Neural cell (in vitro differentiated cells): ENCODE measurements around the gene STAM2. TPM values are rescaled to one million over a fixed set of nuclear protein-coding genes. Genes with fewer than 3 reads are reported as not detected.

Experiments
- H2AFZ ChIP-seq: fragments of 200-600, 300-800 bp; sonication (generic), shearing (Covaris generic); 2 replicates; pipeline ENCODE4 v1.6.0; 2014; ENCODE audit warnings: low read depth, mild to moderate bottlenecking, antibody characterized with exemption, low read length, moderate library complexity
- H3F3A ChIP-seq: fragments of 200-600 bp; shearing (Covaris generic); 2 replicates; pipeline ENCODE4 v1.6.1; 2016; ENCODE audit warnings: mild to moderate bottlenecking, moderate library complexity, mixed read lengths, antibody characterized with exemption, low read length; ENCODE audit not compliant: insufficient read depth, poor library complexity, severe bottlenecking
- H3K27ac ChIP-seq: fragments of 200-600, 300-800 bp; sonication (generic), shearing (Covaris generic); 2 replicates; pipeline ENCODE4 v1.5.1; 2014; ENCODE audit warnings: mild to moderate bottlenecking, low read length, moderate library complexity
- H3K27me3 ChIP-seq: fragments of 300-800, 200-600 bp; sonication (generic), shearing (Covaris generic); 2 replicates; pipeline ENCODE4 v1.6.0; 2014; ENCODE audit warnings: mild to moderate bottlenecking, low read depth, low read length, moderate library complexity; ENCODE audit not compliant: insufficient read depth
- H3K36me3 ChIP-seq: fragments of 300-800, 200-600 bp; sonication (generic), shearing (Covaris generic); 2 replicates; pipeline ENCODE4 v1.5.1; 2014; ENCODE audit warnings: mild to moderate bottlenecking, antibody characterized with exemption, low read length, moderate library complexity; ENCODE audit not compliant: insufficient read depth
- H3K4me2 ChIP-seq: fragments of 300-800, 200-600 bp; sonication (generic), shearing (Covaris generic); 2 replicates; pipeline ENCODE4 v1.6.0; 2014; ENCODE audit warnings: mild to moderate bottlenecking, low read length
- H3K4me3 ChIP-seq: fragments of 300-800, 200-600 bp; sonication (generic), shearing (Covaris generic); 2 replicates; pipeline ENCODE4 v1.5.1; 2014; ENCODE audit warnings: mild to moderate bottlenecking, low read length, moderate library complexity
- H3K79me2 ChIP-seq: fragments of 200-600 bp; shearing (Covaris generic); replicated peaks from 2 replicates; pipeline ENCODE4 v1.6.0; 2014; ENCODE audit warnings: mild to moderate bottlenecking, low read length, moderate library complexity; ENCODE audit not compliant: insufficient read depth
- H3K9ac ChIP-seq: fragments of 300-800, 200-600 bp; sonication (generic), shearing (Covaris generic); 2 replicates; pipeline ENCODE4 v1.6.1; 2016; ENCODE audit warnings: mild to moderate bottlenecking, low read length, mixed read lengths
- H3K9me2 ChIP-seq: fragments of 200-600 bp; shearing (Covaris generic); 2 replicates; pipeline ENCODE4 v1.6.1; 2016; ENCODE audit warnings: mild to moderate bottlenecking, low read length, mixed read lengths; ENCODE audit not compliant: insufficient read depth
- H3K9me3 ChIP-seq: fragments of 200-600, 300-800 bp; sonication (generic), shearing (Covaris generic); 2 replicates; pipeline ENCODE4 v1.6.1; 2016; ENCODE audit warnings: mild to moderate bottlenecking, mixed run types, low read length, moderate library complexity, mixed read lengths
- H4K20me1 ChIP-seq: fragments of 200-600 bp; shearing (Covaris generic); 2 replicates; pipeline ENCODE4 v1.6.1; 2016; ENCODE audit warnings: mild to moderate bottlenecking, mixed run types; ENCODE audit not compliant: insufficient read depth
- EP300 ChIP-seq: fragments of 450-650 bp; conservative IDR thresholded peaks from 2 replicates; pipeline ENCODE4 v1.6.1; 2014; ENCODE audit warnings: antibody characterized with exemption, mild to moderate bottlenecking, moderate library complexity; ENCODE audit not compliant: poor library complexity, severe bottlenecking
- EZH2 ChIP-seq: fragments of 200-600, 300-800 bp; shearing (Covaris generic), sonication (generic); IDR thresholded peaks from 2 replicates; pipeline ENCODE4 v1.6.1; 2014; ENCODE audit warnings: antibody characterized with exemption, low read length, borderline replicate concordance, mild to moderate bottlenecking; ENCODE audit not compliant: insufficient read depth, poor library complexity, severe bottlenecking
- MXI1 ChIP-seq: fragments of 450-650 bp; conservative IDR thresholded peaks from 2 replicates; pipeline ENCODE4 v1.6.1; 2014; ENCODE audit warnings: antibody characterized with exemption, mild to moderate bottlenecking; ENCODE audit not compliant: poor library complexity, severe bottlenecking
- POLR2AphosphoS5 ChIP-seq: IDR thresholded peaks from 2 replicates; pipeline ENCODE4 v1.6.1; 2012
- RAD21 ChIP-seq: fragments of 450-650 bp; conservative IDR thresholded peaks from 2 replicates; pipeline ENCODE4 v1.6.1; 2014; ENCODE audit warnings: antibody characterized with exemption, mild to moderate bottlenecking, moderate library complexity
- SMC3 ChIP-seq: fragments of 450-650 bp; conservative IDR thresholded peaks from 2 replicates; pipeline ENCODE4 v1.6.1; 2014; ENCODE audit warnings: antibody characterized with exemption, mild to moderate bottlenecking, moderate library complexity; ENCODE audit not compliant: poor library complexity
- TAF1 ChIP-seq: IDR thresholded peaks from 2 replicates; pipeline ENCODE4 v1.6.1; 2012; ENCODE audit warnings: low read depth
- polyA plus RNA-seq: library from polyadenylated mRNA; depleted of rRNA; stranded (reverse); fragments of >200 nt; gene quantifications from 2 replicates; pipeline ENCODE4 v1.2.3, GENCODE V29; 2014
- TF ChIP-seq, protein P1 (sequence below): fragments of 450-650 bp; IDR thresholded peaks from 2 replicates; pipeline ENCODE4 v1.5.1; 2014; ENCODE audit warnings: antibody characterized with exemption, mild to moderate bottlenecking, moderate library complexity; ENCODE audit not compliant: poor library complexity, severe bottlenecking
- TF ChIP-seq, protein P2 (sequence below): IDR thresholded peaks from 2 replicates; pipeline ENCODE4 v1.6.1; 2012; ENCODE audit warnings: borderline replicate concordance

The STAM2 gene
- polyA plus RNA-seq, 1 donor from 2014 or later = 47.5 TPM

DNA sequence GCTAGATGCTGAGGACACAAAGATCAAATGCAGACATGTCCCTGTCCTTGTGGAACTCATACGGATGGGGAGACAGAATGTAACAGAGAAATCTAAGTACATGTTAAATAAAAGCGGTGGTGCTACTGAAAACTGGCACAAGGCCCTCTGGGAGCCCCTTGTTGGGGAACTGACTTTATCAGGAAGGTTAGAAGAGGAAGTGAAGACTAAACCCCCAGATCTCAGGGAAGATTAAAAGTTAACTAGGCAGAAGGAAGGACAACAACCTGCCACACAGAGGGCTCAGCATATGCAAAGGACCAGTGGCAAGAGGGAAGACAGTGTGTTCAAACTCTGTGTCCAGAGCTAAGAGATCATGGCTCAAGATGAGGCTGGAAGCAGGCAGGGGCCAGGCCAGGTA is 81.5 kb downstream of the STAM2 start:
- TF ChIP-seq, protein P1, sequence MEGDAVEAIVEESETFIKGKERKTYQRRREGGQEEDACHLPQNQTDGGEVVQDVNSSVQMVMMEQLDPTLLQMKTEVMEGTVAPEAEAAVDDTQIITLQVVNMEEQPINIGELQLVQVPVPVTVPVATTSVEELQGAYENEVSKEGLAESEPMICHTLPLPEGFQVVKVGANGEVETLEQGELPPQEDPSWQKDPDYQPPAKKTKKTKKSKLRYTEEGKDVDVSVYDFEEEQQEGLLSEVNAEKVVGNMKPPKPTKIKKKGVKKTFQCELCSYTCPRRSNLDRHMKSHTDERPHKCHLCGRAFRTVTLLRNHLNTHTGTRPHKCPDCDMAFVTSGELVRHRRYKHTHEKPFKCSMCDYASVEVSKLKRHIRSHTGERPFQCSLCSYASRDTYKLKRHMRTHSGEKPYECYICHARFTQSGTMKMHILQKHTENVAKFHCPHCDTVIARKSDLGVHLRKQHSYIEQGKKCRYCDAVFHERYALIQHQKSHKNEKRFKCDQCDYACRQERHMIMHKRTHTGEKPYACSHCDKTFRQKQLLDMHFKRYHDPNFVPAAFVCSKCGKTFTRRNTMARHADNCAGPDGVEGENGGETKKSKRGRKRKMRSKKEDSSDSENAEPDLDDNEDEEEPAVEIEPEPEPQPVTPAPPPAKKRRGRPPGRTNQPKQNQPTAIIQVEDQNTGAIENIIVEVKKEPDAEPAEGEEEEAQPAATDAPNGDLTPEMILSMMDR = no peak
- TF ChIP-seq, protein P2, sequence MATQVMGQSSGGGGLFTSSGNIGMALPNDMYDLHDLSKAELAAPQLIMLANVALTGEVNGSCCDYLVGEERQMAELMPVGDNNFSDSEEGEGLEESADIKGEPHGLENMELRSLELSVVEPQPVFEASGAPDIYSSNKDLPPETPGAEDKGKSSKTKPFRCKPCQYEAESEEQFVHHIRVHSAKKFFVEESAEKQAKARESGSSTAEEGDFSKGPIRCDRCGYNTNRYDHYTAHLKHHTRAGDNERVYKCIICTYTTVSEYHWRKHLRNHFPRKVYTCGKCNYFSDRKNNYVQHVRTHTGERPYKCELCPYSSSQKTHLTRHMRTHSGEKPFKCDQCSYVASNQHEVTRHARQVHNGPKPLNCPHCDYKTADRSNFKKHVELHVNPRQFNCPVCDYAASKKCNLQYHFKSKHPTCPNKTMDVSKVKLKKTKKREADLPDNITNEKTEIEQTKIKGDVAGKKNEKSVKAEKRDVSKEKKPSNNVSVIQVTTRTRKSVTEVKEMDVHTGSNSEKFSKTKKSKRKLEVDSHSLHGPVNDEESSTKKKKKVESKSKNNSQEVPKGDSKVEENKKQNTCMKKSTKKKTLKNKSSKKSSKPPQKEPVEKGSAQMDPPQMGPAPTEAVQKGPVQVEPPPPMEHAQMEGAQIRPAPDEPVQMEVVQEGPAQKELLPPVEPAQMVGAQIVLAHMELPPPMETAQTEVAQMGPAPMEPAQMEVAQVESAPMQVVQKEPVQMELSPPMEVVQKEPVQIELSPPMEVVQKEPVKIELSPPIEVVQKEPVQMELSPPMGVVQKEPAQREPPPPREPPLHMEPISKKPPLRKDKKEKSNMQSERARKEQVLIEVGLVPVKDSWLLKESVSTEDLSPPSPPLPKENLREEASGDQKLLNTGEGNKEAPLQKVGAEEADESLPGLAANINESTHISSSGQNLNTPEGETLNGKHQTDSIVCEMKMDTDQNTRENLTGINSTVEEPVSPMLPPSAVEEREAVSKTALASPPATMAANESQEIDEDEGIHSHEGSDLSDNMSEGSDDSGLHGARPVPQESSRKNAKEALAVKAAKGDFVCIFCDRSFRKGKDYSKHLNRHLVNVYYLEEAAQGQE = no peak
- TF ChIP-seq POLR2AphosphoS5 (no peak), SMC3 (no peak), EP300 (no peak), TAF1 (no peak), MXI1 (no peak), RAD21 (no peak), EZH2 (no peak)
- no peaks in the 10 kb centered on the region for H3K9me2 ChIP-seq
- H3K27me3 ChIP-seq = peaks cover 19% of the 10 kb centered on the region
- no peak overlapping the region for H3K27ac ChIP-seq
- H3K9me3 ChIP-seq = no peaks in the 10 kb centered on the region
- no peak overlapping the region for H2AFZ ChIP-seq
- H3F3A ChIP-seq = no peaks in the 10 kb centered on the region
- H3K9ac ChIP-seq = no peak overlapping the region
- no peaks in the 10 kb centered on the region for H4K20me1 ChIP-seq
- no peaks in the 10 kb centered on the region for H3K36me3 ChIP-seq
- H3K79me2 ChIP-seq = no peaks in the 10 kb centered on the region
- no peak overlapping the region for H3K4me3 ChIP-seq
- H3K4me2 ChIP-seq = no peak overlapping the region

DNA sequence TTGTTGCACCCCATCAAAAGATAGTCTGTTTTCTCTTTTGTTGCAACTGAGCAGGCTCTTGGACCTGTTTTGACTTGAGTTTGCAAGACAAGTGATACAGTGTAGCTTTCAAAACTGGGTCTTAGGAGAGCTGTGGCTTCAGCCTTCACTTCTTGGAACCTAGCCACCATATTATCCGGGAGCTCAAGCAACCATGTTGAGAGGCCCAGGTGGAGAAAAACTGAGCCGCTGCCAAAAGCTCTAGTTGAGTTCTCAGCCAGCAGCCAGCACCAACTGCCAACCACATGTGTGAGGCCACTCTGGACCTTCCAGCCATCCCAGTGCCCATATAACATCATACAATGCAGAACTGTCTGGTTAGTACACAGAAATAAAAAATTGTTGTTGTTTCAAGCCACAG is 82.1 kb downstream of the STAM2 start:
- TF ChIP-seq MXI1 (no peak), POLR2AphosphoS5 (no peak), RAD21 (no peak), TAF1 (no peak), EP300 (no peak), EZH2 (no peak), SMC3 (no peak)
- TF ChIP-seq, protein P1 = no peak
- TF ChIP-seq, protein P2 = no peak
- H3K27me3 ChIP-seq = peaks cover 13% of the 10 kb centered on the region

More for the DNA sequence above, 82.1 kb downstream of the STAM2 start:
- Histone ChIP-seq H3K9ac (no peak overlapping the region), H3K9me2 (no peaks in the 10 kb centered on the region), H3K79me2 (no peaks in the 10 kb centered on the region), H3K27ac (no peak overlapping the region), H3K9me3 (no peaks in the 10 kb centered on the region), H2AFZ (no peak overlapping the region), H3K4me2 (no peak overlapping the region), H3K36me3 (no peaks in the 10 kb centered on the region), H4K20me1 (no peaks in the 10 kb centered on the region), H3K4me3 (no peak overlapping the region), H3F3A (no peaks in the 10 kb centered on the region)
